Hepatocyte (in vitro differentiated cells): ENCODE measurements around the gene OBP2B. TPM values are rescaled to one million over a fixed set of nuclear protein-coding genes. Genes with fewer than 3 reads are reported as not detected.
"Not testable (repeated sequence)": the region's sequence is repeated elsewhere in the genome, so short reads cannot be mapped to it uniquely, and the experiment has no call there.

Experiments
- DNase-seq: peaks from one replicate; pipeline ENCODE4 v3.0.0-alpha.2; 2016; ENCODE audit warnings: low spot score
- H2AFZ ChIP-seq: fragments of 200-600 bp; sonication (generic); 2 replicates; pipeline ENCODE4 v1.6.0; 2016; ENCODE audit warnings: antibody characterized with exemption, mild to moderate bottlenecking
- H3K27ac ChIP-seq: fragments of 200-600 bp; sonication (generic); 2 replicates; pipeline ENCODE4 v1.5.1; 2016; ENCODE audit warnings: mild to moderate bottlenecking
- H3K27me3 ChIP-seq: fragments of 200-600 bp; sonication (generic); 2 replicates; pipeline ENCODE4 v1.6.1; 2016
- H3K36me3 ChIP-seq: fragments of 200-600 bp; sonication (generic); replicated peaks from 2 replicates; pipeline ENCODE4 v1.5.1; 2016; ENCODE audit warnings: low read depth; ENCODE audit not compliant: insufficient read depth
- H3K4me1 ChIP-seq: fragments of 200-600 bp; sonication (generic); 2 replicates; pipeline ENCODE4 v1.5.1; 2016; ENCODE audit warnings: mild to moderate bottlenecking, moderate library complexity; ENCODE audit not compliant: insufficient read depth
- H3K4me2 ChIP-seq: fragments of 200-600 bp; sonication (generic); 2 replicates; pipeline ENCODE4 v1.6.0; 2016
- H3K4me3 ChIP-seq: fragments of 200-600 bp; sonication (generic); 2 replicates; pipeline ENCODE4 v1.5.1; 2016; ENCODE audit warnings: mild to moderate bottlenecking
- H3K79me2 ChIP-seq: fragments of 200-600 bp; sonication (generic); 2 replicates; pipeline ENCODE4 v1.6.0; 2017; ENCODE audit warnings: mild to moderate bottlenecking
- H3K9me2 ChIP-seq: fragments of 200-600 bp; sonication (generic); replicated peaks from 2 replicates; pipeline ENCODE4 v1.6.0; 2017; ENCODE audit warnings: mild to moderate bottlenecking; ENCODE audit not compliant: insufficient read depth
- H3K9me3 ChIP-seq: fragments of 200-600 bp; sonication (generic); 2 replicates; pipeline ENCODE4 v1.5.1; 2016; ENCODE audit warnings: low read depth, mild to moderate bottlenecking
- H4K20me1 ChIP-seq: fragments of 200-600 bp; sonication (generic); 2 replicates; pipeline ENCODE4 v1.6.0; 2016; ENCODE audit warnings: mild to moderate bottlenecking; ENCODE audit not compliant: insufficient read depth, poor library complexity, severe bottlenecking
- EZH2 ChIP-seq: fragments of 200-600 bp; sonication (generic); IDR thresholded peaks from 2 replicates; pipeline ENCODE4 v1.6.1; 2016; ENCODE audit warnings: antibody characterized with exemption, mild to moderate bottlenecking, borderline replicate concordance
- EZH2phosphoT487 ChIP-seq: fragments of 200-600 bp; sonication (generic); IDR thresholded peaks from one replicate; pipeline ENCODE4 v1.6.1; 2018; ENCODE audit warnings: antibody characterized with exemption, mild to moderate bottlenecking, low read depth, moderate library complexity; ENCODE audit not compliant: unreplicated experiment, severe bottlenecking
- WGBS: methylation state at CpG from one replicate; pipeline ENCODE4 v1.1.6; 2016; ENCODE audit warnings: low lambda C conversion rate; ENCODE audit errors: missing lambda C conversion rate; 5-methylcytosine and 5-hydroxymethylcytosine counted together
- polyA plus RNA-seq: library from polyadenylated mRNA; unstranded; fragments of >200 nt; fragmentation: Nextera tagmentation; extraction: Ambion mirVana; gene quantifications from 2 replicates; pipeline ENCODE4 v1.2.1, GENCODE V29; 2016
- total RNA-seq: library from RNA; depleted of rRNA; stranded (reverse); fragments of >200 nt; gene quantifications from 2 replicates; pipeline ENCODE4 v1.2.3, GENCODE V29; 2014
- TF ChIP-seq, protein P1 (sequence below): fragments of 200-600 bp; sonication (generic); IDR thresholded peaks from 2 replicates; pipeline ENCODE4 v1.5.1; 2016; ENCODE audit warnings: antibody characterized with exemption, mild to moderate bottlenecking; ENCODE audit not compliant: poor library complexity

OBP2B gene
- total and polyA plus RNA-seq, 2 experiments from 2014 or later = not detected

DNA sequence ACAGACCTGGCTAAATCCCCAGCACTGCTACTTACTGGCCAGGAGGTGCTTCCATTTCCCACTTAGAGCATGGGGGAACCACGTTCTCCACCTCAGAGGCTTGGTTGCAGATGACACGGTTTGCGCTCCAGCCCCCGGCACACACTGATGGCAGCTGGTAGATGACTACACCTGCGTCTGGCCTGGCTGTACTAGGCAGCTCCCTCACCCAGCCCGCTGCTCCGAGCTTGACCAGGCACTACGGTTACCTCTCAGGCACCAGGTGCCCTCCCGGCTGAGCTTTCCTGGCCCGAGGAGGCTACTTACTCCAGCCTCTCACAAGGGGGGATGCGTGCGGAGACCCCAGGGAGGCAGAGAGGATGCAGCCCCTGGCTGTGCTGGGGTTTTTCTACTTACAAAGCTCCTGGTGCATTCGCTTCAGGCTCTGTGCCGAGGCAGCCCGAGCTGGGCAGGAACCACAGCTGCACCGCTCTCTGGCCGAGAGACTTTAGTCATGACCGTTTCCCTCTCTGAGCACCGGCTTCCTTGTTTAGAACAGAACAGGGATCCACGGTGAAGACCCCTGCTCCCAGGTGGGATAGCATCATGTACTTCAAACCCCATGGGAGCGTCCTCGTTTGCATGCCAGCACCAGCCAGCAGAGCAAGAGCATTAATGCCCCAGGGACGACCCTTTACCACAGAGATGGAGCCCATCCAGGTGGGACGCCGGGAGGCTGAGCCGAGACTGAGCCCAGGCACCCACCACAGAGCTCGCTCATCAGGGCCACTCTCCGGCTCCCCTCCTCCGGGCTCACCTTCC lies 37.7 kb downstream of the OBP2B start:
- Histone ChIP-seq H3K27me3 (no peaks in the 10 kb centered on the region), H3K79me2 (no peaks in the 10 kb centered on the region), H2AFZ (no peak overlapping the region), H3K4me1 (no peaks in the 10 kb centered on the region), H3K9me3 (no peaks in the 10 kb centered on the region), H3K9me2 (no peaks in the 10 kb centered on the region), H4K20me1 (no peaks in the 10 kb centered on the region), H3K27ac (no peak overlapping the region), H3K4me2 (no peak overlapping the region), H3K36me3 (no peaks in the 10 kb centered on the region), H3K4me3 (no peak overlapping the region)
- no peak for TF ChIP-seq EZH2
- TF ChIP-seq EZH2phosphoT487 = no peak
- TF ChIP-seq, protein P1, sequence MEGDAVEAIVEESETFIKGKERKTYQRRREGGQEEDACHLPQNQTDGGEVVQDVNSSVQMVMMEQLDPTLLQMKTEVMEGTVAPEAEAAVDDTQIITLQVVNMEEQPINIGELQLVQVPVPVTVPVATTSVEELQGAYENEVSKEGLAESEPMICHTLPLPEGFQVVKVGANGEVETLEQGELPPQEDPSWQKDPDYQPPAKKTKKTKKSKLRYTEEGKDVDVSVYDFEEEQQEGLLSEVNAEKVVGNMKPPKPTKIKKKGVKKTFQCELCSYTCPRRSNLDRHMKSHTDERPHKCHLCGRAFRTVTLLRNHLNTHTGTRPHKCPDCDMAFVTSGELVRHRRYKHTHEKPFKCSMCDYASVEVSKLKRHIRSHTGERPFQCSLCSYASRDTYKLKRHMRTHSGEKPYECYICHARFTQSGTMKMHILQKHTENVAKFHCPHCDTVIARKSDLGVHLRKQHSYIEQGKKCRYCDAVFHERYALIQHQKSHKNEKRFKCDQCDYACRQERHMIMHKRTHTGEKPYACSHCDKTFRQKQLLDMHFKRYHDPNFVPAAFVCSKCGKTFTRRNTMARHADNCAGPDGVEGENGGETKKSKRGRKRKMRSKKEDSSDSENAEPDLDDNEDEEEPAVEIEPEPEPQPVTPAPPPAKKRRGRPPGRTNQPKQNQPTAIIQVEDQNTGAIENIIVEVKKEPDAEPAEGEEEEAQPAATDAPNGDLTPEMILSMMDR = no peak
- no peak for DNase-seq
- WGBS = 91% methylated on average over 27 of the region's 29 CpGs

DNA sequence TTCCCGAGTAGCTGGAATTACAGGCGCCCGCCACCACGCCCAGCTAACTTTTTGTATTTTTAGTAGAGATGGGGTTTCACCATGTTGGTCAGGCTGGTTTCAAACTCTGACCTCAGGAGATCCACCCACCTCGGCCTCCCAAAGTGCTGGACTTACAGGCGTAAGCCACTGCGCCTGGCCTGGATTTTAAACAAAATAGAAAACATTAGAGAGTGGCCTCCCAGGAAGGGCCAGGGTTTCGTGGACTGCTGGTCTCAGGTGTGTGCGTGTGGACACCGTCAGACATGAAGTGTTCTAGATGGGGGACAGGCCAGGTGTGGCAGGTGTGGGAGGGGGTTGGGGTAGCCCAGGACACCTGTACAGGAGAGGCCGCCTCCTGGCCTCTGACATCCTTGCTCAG lies 38.3 kb downstream of the OBP2B start:
- TF ChIP-seq, protein P1 = no peak
- Histone ChIP-seq H3K9me3 (no peaks in the 10 kb centered on the region), H2AFZ (no peak overlapping the region), H3K27ac (no peak overlapping the region), H3K4me2 (no peak overlapping the region), H3K9me2 (no peaks in the 10 kb centered on the region), H3K79me2 (no peaks in the 10 kb centered on the region), H3K4me1 (no peaks in the 10 kb centered on the region), H4K20me1 (no peaks in the 10 kb centered on the region), H3K36me3 (no peaks in the 10 kb centered on the region), H3K4me3 (no peak overlapping the region), H3K27me3 (no peaks in the 10 kb centered on the region)
- no peak for DNase-seq
- 96% methylated on average over 11 of the region's 11 CpGs for WGBS

DNA sequence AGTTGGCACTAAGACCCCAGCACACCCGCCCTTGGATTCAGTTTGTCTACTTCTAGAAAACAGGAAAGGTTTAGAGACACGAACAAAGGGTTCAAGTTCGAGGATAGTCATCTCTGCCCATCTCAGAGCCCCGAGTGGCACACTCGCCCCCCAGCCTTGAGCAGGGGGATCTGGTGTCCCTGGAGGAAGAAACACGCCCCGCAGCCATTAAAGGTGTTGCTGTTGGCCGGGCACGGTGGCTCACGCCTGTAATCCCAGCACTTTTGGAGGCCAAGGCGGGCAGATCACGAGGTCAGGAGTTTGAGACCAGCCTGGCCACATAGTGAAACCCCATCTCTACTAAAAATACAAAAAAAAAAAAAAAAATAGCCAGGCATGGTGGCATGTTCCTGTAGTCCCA lies 39.4 kb downstream of the OBP2B start:
- H3K36me3 ChIP-seq, H2AFZ ChIP-seq, H3K27ac ChIP-seq, H4K20me1 ChIP-seq, H3K4me2 ChIP-seq, H3K4me1 ChIP-seq, H3K9me2 ChIP-seq, H3K27me3 ChIP-seq, H3K79me2 ChIP-seq, H3K9me3 ChIP-seq, H3K4me3 ChIP-seq, DNase-seq: not testable (repeated sequence)
- 89% methylated on average over 12 of the region's 12 CpGs for WGBS

DNA sequence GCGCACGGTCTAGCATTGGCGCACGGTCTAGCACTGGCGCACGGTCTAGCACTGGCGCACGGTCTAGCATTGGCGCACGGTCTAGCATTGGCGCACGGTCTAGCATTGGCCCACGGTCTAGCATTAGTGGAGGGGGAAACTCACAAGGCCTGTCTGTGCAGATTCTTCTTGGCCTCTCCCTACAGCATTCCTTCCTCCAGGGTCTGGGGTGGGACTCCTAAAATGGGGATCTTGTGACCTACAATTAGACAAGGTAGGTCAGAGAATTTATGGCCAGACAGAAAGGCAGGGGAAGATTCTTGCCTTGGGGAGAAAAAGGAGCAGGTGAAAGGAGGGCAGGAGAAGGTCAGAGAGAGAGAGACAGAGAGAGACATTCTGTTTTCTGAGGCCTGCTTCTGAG lies 39.9 kb downstream of the OBP2B start:
- Histone ChIP-seq H3K27ac (no peak overlapping the region), H3K4me2 (no peak overlapping the region), H3K9me2 (no peaks in the 10 kb centered on the region), H3K4me3 (no peak overlapping the region), H4K20me1 (no peaks in the 10 kb centered on the region), H3K4me1 (peaks cover 6% of the 10 kb centered on the region), H3K9me3 (no peaks in the 10 kb centered on the region), H2AFZ (no peak overlapping the region), H3K36me3 (no peaks in the 10 kb centered on the region), H3K27me3 (no peaks in the 10 kb centered on the region), H3K79me2 (no peaks in the 10 kb centered on the region)
- no peak for DNase-seq
- WGBS = 92% methylated on average over 13 of the region's 13 CpGs
- TF ChIP-seq EZH2 = no peak
- TF ChIP-seq EZH2phosphoT487 = no peak
- TF ChIP-seq, protein P1 = no peak
